ENCODE results near the gene CRY1.
"Not testable (repeated sequence)": the region's sequence is repeated elsewhere in the genome, so short reads cannot be mapped to it uniquely, and the experiment has no call there.

The CRY1 gene

DNA sequence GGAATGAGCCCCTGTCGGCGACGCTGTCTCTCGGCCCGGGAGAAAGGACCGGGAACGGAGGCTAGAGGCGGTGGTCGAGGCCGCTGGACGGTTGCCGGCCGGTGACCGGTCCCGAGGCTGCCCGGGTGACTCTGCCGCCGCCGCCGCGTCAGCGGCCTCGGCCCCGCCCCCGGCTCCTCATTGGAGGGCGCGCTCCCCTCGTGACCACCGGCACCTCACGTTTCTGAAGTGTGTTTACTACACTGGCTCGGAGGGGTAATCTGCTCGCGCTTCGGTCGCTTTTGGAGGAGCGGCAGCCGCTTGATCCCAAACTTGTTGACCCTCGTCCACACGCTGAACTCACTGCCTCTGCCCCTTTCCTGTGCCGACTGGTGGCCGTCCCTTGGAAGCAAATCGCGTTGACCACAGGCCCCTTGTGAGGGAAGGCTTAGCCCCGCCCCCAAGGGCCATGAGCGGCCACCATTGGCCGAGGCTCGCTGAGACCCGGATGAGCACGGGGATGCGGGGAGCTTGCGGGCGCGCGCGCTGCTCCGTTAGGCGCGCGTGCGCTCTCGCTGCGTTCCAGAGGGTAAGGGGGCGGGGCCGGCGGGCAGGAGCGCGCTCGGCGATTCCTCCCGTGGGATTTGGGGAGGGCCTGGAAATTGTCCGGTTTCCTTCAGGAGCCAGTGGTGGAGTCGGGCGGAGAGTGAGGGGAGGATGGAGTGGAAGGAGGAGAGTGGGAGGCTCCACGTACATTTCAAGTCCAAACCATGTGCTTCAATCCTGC is at the start of gene CRY1:
TSS of gene CRY1 (minus strand) at position 133 of the 766 bp plus-strand sequence. CDS start 588 bp downstream, outside the sequence.
- peak; percentile 97 for DNase-seq

DNA sequence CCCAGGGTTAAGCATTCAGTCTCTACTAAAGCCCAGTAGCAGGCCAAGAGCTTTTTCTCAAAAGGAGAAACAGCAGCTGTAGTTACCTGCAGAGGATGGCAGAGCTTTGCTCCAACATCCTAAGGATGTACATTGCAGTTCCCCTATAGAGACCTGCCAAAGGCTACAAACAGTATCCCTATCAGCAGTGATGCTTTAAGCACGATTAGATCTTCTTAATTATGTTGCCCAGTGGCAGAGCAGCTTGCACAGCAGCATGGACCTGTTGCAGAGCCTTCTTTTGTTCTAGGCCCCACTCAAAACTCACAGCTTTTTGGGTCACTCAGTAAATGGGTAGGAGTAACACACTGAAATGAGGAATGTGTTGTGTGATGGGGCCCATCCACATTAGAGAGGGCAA is 46.4 kb upstream of the CRY1 start:
- DNase-seq, result no peak

DNA sequence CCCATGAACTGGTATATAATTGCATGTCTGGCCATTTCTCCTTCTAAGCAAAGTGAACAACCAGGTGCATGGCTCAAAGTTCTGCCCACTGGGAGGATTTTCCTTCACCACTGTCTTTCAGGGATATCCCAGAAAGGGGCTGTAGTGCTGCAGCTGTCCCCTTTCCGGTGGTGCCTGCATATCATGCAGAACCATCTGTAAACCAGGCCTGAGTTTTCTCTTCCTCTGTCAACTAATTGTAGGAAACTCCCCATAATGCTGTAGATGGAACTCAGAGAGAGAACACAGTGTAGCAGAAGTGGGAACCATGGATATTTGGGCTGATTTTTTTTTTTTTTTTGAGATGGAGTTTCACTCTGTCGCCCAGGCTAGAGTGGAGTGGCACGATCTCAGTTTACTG is 45.6 kb upstream of the CRY1 start:
- peak; percentile 23 for DNase-seq

DNA sequence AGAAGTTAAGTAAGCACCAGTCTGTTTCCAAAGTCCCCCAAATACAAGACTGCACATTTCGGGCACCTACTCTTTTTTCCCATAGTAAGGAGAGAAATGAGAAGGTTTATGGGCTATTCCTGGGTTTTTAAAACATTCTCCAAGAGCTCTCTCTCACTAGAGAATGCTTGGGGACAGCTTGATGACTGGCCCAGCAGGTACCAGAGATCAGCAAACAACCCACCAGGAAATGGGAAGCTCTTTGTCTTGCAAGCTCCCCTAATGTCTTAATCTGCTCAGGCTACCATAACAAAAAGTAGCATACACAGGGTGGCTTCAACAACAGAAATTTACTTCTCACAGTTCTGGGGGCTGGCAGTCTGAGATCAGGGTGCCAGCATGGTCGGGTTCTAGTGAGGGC is 41.8 kb upstream of the CRY1 start:
- DNase-seq, result no peak

DNA sequence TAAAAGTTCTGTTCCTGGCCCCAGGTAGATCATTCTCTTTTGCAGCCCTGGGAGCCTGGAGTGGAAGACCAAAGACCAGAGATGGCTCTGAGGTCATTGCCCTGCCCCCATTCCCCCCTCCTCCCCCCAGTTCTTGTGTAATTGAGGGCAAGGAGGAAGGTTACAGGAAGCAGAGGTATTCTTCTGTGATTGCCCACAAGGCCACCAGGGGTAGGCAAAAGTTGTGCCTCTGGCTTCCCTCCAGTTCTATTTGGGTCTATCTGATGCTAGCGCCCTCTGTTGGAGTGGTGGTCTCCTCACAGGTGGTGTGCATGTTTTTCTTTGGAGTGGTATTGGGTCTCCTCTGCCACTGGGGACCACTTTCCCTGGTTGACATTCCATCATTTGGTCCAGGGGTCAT is 41.2 kb upstream of the CRY1 start:
- peak; percentile 75 for DNase-seq

DNA sequence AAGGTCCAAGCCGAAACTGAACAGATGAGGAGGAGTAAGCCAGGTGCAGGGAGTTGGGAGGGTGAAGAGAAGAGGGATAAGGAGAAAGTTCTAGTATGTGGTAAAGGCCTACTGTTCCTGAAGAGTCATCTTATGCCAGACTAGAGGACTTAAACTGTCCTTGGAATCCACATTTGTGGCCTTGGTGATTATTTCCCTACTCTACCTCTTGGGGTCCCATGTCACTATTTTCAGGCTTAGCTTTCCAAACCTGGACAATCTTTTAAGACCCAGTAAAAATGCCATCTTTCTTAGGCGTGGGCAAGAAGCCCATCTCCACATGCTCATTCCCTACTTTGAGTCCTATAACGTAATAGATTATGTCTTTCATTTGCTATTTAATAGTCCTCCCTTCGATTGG is 40.1 kb upstream of the CRY1 start:
- peak; percentile 5 for DNase-seq

DNA sequence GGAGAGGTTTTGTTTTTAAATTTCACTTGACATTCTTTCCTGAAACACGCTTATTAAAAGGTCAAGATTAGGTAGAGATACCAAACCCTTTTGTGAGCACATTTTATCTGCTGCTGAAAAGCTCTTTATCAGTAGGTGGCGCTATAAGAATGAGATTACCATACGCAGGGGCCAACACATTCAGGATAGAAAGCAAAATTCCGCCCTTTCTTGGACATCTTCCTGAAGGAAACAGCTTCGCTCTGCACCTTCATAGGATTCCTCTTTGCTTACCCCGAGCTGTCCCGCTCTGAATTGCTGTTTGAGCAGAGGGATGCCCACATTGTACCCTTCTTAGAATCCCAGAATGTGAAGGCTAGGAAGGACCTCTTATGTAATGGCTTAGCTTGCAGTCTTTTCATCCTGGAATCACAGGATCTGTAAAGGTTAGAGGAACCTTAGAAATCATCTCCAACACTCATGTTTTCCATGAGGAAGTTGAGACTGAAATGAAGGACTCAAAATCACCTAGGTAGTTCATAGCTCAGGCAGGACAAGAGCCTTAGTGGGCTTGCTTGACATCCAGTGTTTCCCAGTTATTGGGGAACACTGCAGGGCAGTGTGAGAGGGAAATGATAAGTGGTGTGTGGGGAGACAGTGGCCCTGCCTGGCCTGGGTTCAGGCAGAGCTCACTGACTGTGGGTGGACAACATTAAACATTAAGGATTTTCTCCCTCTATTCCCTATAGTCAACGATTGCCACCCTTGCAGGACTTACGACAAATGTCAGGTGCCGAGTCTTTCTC is 38.7 kb upstream of the CRY1 start:
- peak; percentile 73 for DNase-seq

DNA sequence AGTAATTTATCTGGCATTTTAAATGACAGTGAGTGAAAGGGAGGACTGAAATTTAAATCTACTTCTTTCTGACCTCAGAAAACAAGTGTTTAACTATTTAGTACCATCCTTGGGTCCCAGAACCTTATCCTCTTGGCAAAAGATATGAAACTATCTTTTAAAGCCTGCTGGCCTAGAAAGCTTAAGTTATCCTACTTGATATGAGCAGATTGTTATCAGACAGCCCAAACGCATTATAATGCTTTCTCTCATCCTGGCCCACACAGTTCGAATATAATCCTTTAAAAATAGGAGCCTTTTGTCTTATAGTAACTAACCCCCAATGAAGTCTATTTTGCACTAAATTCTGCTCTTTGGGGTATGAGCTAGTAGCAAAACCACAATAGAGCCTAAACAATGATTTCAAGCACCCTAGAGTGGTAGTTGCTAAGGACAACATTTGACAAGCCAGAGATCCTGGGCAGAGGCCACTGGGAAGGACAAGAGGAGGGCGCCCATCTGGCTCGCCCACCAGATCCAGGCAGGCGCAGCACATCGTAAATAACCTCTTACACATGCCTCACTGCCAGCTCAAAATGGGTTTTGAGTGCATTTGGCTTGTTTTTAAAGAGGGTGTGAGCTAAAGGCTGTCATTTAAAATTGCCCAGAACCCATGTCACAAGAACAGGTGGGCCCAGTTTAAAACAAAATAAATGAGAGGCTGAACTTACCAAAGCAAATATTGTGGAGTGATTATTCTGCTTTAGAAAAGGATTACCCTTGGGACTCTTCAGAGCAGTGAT is 37.7 kb upstream of the CRY1 start:
- no peak for DNase-seq

DNA sequence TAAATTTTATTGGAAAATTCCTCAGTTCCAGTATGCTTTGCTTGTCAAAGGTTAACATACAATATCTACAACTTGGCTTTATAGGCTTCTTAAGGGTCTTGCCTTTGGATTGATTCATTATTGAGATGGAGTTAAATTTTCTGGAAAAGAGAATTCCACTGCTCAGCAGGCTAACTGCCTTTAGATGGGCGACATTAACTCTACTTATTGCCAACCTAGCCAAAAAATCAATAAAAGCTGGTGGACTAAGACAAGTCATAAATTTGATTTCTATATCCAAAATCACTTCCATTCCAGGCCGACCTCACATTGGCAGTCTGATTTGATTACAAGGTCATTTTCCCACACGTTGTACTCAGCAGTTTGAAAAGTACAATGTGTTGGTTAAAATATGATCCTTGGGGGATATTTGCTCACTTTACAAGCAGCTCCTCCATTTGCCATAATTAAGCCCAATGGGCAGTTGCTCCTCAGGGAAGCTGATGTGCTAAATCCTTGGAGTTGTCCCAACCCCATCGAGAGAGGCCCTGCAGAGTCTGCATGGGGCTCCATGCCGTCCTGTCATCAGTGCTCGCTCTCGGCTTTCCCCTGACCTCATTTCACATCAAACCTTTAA is 36.1 kb upstream of the CRY1 start:
- no peak for DNase-seq

DNA sequence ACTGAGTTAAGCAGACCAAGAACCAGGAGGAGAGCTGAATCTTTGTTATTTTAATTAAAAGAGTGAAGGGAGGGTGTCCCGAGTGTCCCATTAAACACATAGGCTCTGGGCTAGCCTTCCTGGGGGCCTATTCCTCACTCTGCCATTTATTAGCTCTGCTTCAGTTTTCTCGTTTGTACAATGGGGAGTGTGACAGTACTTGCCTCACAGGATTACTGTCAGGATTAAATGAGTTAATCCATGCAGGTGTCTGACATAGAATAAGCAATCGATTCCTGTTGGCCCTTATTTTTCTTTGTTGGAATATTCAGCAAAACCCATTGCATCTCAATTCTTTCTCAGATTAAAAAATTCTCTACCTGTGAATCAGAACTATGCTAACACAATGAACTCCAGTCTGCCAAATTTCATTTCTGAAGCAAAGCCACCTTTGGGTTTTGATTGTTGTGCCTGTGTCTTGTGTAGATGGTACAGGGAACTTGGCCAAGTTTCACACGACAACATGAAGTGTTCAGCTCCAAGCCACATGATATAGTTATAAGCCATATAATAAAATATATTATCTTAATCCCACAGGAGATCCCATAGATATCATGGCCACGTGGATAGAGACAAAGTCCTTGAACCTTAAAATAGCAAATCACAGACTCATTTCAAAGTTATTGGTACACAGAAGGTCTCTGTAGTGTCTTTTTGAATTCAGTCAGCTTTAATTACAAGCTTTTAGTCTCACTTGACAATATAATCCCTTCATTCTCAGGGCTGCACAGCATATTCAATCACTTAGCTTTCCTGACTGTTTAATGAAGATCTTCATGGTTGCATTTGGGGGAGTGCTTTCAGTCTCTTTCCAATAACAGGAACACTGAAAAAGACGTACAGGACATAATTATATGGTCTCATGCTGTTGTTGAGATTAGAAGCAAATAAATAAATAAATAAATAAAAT is 34.4 kb upstream of the CRY1 start:
- DNase-seq, result no peak

DNA sequence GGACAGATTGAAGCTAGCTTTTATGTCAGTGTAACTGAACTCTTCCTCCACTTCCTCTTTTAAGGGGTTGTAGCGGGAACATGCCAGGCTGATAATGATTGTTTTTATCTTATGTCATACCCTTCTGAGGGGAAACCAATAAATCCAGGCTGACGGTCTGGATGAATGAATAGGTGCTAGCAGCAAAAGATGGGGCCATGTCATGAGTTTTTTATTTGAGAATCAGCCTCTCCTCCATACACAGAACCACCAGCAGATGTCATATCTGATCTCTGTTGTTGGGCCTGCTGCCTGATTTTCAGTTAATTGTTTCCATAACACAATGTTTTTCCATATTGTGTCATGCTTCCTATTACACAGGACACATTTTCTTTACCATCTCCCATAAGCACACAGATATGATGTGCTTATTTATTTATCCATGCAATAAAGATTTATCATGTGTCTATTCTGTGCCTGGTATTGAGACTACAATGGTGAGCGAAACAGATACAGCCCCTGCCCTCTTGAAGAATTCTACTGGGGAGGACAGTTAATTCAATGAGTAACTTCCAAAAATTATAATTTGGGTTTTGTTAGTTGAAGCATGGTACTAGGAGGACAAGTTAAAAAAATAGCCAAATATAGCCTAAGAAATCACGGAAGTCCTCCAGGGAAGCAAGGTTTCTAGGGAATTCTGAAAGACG is 33.6 kb upstream of the CRY1 start:
- peak; percentile 69 for DNase-seq

DNA sequence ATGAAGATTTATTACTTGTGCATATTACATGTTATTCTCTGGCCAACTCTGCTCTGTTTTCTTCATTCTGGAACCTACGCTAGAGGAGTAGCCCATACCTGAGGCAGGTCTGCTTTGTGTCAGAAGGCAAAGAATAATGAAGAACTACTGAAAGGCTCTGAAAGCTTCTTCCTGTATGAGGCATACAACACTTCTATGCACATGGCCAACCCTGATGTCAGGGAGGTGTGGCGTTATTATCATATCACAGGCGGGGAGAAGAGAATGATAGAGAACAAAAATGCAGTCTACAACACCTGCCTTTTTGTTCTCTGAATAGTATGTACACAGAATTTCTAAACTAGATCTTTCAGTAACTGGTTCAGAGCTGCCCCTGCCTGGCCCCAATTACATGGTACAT is 32.5 kb upstream of the CRY1 start:
- DNase-seq, result no peak

DNA sequence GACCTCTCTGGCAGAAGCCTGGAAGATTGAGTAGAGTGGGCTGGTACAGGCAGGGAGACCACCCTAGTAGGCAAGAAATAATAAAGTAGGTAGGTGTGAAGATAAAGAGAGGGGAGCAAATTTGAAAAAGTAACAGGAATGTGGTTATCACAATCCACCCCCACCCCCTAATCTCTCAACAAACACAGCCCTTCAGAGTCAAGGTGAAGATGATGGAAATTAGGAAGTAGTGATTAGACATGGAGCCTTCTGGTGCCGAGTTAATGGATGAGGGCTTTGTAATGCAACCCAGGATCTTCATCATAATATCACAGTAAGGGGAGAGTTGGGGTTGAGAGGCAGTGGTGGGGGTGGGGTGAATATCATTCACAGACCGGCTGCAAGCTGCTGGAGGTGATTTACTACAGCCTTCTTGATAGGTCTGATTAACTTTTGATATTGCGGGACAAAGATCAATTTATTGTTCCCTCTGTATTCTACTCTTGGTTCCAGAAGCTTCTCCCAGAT is 29.2 kb upstream of the CRY1 start:
- DNase-seq, result no peak

DNA sequence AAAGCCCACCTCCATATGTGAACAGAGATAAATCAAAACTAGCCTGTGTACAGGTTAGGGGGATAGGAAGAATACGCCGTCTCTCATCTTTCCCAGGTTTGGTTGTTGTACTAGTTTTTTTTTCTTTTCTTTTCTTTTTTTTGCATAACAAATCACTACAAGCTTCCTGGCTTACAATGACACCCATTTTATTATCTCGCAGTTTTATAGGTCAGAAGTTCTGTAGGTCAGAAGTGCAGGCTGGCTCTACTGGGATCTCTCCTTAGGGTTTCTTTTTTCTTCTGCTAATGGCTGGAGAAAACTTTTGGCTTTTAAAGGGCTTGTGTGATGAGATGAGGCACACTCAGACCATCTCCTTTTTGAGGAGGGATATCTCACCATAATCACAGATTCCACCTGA is 25.7 kb upstream of the CRY1 start:
- DNase-seq, result no peak

DNA sequence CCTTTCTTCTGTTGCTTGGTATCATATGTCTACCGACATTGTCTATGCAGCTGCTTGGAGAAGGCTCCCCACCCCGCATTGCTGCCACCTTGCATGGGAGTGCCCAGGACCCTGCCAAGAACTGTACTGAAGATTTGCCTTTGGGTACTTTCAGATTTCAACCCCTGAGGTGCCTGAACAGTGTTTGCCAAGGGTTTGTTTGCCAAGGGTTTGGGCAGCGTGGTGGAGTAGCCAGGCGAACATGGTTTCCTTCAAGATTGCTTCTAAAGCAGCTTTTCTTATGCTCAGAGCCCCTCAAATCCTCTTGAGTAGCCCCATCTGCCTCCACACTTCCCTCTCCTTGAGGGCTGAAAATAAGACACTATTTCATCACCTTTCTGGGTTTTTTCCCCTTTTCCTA is 25.3 kb upstream of the CRY1 start:
- DNase-seq, result no peak

DNA sequence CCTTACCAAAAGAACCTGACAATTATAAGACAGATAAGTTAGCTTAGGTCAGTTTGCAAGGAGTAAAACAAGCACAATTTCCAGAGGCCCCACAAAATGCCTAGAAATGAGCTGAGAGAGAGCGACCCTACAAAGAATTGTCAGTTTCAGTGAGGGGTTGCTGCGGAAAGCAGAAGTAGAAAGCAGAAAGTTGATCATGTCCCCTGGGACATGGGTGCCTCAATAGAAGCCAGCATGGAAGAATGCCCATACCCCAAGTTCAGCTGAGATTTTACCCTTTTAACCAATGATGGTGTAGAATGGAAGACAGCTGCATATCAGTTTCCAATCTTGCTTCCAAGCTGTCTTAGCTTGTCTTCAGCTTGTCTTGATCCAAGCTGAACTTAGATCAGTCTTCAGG is 21.8 kb upstream of the CRY1 start:
- DNase-seq, result no peak

DNA sequence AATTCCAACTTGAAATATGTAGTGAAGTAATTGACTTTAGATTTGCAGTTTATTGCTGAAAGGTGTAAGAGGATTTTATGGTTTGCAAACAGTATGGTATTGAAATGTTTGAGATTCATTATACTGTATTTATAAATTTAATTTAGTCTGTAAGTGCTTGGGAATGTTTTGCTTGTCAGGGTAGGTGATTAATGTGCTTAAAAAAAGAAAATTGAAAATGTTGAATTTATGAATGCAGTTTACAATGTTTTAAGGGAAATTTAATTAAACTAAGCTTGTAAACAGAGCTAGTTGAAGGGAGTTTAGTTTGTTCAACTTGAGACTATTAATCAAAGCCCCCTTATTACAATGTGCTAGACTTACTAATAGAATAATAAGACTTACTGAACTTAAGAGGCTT is 18.0 kb upstream of the CRY1 start:
- DNase-seq, result no peak

DNA sequence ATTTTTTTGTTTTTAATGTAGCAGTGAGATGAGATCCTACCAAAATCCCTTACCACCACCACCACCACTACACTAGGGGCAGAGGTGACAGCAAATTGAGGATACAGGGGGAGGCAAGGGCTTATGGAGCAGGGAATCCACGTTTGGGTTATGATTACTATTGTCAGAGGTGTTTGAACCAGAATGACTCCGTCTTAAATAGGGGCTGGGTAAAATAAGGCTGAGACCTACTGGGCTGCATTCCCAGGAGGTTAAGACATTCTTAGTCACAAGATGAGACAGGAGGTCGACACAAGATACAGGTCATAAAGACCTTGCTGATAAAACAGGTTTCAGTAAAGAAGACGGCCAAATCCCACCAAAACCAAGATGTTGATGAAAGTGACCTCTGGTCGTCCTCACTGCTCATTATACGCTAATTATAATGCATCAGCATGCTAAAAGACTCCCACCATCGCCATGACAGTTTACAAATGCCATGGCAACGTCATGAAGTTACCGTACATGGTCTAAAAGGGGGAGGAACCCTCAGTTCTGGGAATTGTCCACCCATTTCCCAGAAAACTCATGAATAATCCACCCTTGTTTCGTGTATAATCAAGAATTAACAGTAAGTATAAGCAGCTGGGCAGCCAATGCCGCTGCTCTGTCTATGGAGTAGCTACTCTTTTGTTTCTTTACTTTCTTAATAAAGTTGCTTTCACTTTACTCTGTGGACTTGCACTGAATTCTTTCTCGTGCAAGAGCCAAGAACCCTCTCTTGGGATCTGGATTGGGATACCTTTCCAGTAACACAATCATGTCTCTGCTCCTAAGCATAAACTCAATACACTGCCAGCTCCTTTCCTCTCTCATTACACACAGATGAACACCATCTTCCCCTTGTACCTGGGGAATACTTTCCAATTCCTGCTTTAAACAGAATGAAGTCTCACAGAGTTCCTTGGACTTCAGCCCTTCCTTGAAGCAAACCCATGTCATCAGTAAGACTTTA is 16.7 kb upstream of the CRY1 start:
- DNase-seq, result no peak

DNA sequence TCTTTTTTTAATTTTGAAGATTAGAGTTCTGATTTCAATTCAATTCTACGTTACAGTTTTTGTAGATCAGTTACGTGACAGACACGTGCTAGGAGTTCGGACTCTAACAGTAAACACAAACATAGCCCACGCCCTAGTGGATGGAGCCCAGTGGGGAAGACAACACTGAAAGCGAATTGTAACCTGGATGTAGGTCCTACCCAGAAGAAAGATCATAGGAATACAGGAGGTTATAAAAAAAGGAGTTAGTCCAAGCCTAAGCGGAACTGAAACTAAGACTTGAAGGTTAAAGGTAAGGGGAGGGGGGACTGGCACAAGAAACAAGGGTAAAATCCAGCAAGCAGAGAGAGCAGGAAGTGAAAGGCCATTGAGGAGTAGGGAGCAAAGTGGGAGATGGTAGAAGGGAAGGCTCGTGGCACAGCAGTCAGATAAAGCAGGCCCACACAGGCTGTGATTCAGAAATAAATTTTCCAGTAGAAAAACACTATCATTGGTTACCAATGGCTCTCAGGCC is 15.7 kb upstream of the CRY1 start:
- no peak for DNase-seq

DNA sequence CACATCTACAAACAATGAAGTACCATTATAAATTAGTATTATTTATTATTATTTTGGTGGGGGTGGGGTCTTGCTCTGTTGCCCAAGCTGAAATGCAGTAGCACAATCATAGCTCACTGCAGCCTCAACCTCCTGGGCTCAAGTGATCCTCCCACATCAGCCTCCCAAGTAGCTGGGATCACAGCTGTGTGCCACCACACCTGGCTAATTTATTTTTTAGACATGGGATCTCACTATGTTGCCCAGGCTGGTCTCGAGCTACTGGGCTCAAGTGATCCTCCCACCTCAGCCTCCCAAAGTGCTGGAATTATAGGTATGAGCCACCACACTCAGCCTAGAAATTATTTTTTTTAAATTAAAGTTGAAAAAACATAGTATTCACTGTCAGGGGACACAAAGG is 15.0 kb upstream of the CRY1 start:
- not testable (repeated sequence) for DNase-seq
